Subcutaneous abdominal adipose tissue (tissue), 5 donors: ENCODE data around the gene ABCD2.
A peak's percentile ranks its signal among the peaks of the same experiment; 100 is the strongest.
"Not testable (repeated sequence)": the region's sequence is repeated elsewhere in the genome, so short reads cannot be mapped to it uniquely, and the experiment has no call there.

Source experiments
- H3K27ac ChIP-seq: one replicate; pipeline ENCODE4 v1.7.0; 2013; ENCODE audit warnings: low read depth, mild to moderate bottlenecking, inconsistent platforms, low read length, moderate library complexity
- H3K27me3 ChIP-seq, 5 donors: one replicate each; pipeline ENCODE4 v1.7.0; 2013; ENCODE audit warnings: low read length in 5 of 5, inconsistent platforms in 1 of 5; ENCODE audit not compliant: control insufficient read depth in 5 of 5, insufficient read depth in 4 of 5
- H3K36me3 ChIP-seq, 5 donors: one replicate each; pipeline ENCODE4 v1.7.0; 2013; ENCODE audit warnings: low read length in 5 of 5; ENCODE audit not compliant: control insufficient read depth in 5 of 5, insufficient read depth in 5 of 5
- H3K4me1 ChIP-seq, 5 donors: one replicate each; pipeline ENCODE4 v1.7.0; 2013; ENCODE audit warnings: low read length in 5 of 5, mild to moderate bottlenecking in 3 of 5, moderate library complexity in 1 of 5; ENCODE audit not compliant: control insufficient read depth in 5 of 5, insufficient read depth in 5 of 5
- H3K4me3 ChIP-seq, 5 donors: one replicate each; pipeline ENCODE4 v1.7.0; 2013; ENCODE audit warnings: low read length in 5 of 5, low read depth in 1 of 5
- H3K9ac ChIP-seq, 5 donors: one replicate each; pipeline ENCODE4 v1.7.0; 2013; ENCODE audit warnings: low read length in 5 of 5, mild to moderate bottlenecking in 4 of 5, moderate library complexity in 3 of 5
- H3K9me3 ChIP-seq, 5 donors: one replicate each; pipeline ENCODE4 v1.7.0; 2013; ENCODE audit warnings: low read length in 5 of 5; ENCODE audit not compliant: control insufficient read depth in 5 of 5
- donor health status: healthy.
- donor health status: healthy.
- donor health status: healthy.
- donor health status: healthy.
- donor health status: healthy.

ABCD2 gene

GRCh38 chr12:39616251-39616650 is 3.4 kb downstream of the ABCD2 start:
- Histone ChIP-seq H3K9ac (peak overlapping the region; percentile 13 to 88 (median 49)), H3K36me3 (no peaks in the 10 kb centered on the region), H3K9me3 (no peaks in the 10 kb centered on the region), H3K4me3 (peak overlapping the region; percentile 67 to 89 (median 77)), H3K27ac (peak overlapping the region; percentile 91), H3K4me1 (peaks cover 0 to 32% (median 23%) of the 10 kb centered on the region in 5 donors), H3K27me3 (no peaks in the 10 kb centered on the region)

- Histone ChIP-seq H3K4me1 (peaks cover 0 to 31% (median 11%) of the 10 kb centered on the region in 5 donors), H3K27me3 (no peaks in the 10 kb centered on the region), H3K9me3 (no peaks in the 10 kb centered on the region), H3K36me3 (peaks cover 0 to 2% (median 0%) of the 10 kb centered on the region in 5 donors), H3K4me3 (peak overlapping the region in 4 of 5 donors; percentile 34 to 67 (median 46)), H3K9ac (peak overlapping the region in 2 of 5 donors; percentile 69 to 88), H3K27ac (peak overlapping the region; percentile 91)
These were observed 6.1 kb downstream of the ABCD2 start for GRCh38 chr12:39613525-39613924.

- H3K27me3 ChIP-seq = no peaks in the 10 kb centered on the region
- H3K27ac ChIP-seq = peak overlapping the region; percentile 91
- peaks cover 0 to 2% (median 0%) of the 10 kb centered on the region in 5 donors for H3K36me3 ChIP-seq
These were observed 7.4 kb downstream of the ABCD2 start for GRCh38 chr12:39612250-39612649.

GRCh38 chr12:39611818-39612217 is 7.8 kb downstream of the ABCD2 start:
- Histone ChIP-seq H3K27me3 (no peaks in the 10 kb centered on the region), H3K27ac (peak overlapping the region; percentile 91), H3K4me1 (peaks cover 0 to 31% (median 9%) of the 10 kb centered on the region in 5 donors), H3K4me3 (no peak overlapping the region), H3K9me3 (no peaks in the 10 kb centered on the region), H3K9ac (peak overlapping the region in 1 of 5 donors; percentile 36), H3K36me3 (peaks cover 0 to 5% (median 1%) of the 10 kb centered on the region in 5 donors)

More at GRCh38 chr12:39612250-39612649, 7.4 kb downstream of the ABCD2 start:
- Histone ChIP-seq H3K4me3 (peak overlapping the region in 1 of 5 donors; percentile 55), H3K9me3 (no peaks in the 10 kb centered on the region), H3K4me1 (peaks cover 0 to 31% (median 9%) of the 10 kb centered on the region in 5 donors), H3K9ac (peak overlapping the region in 1 of 5 donors; percentile 36)

GRCh38 chr12:39610436-39611025 is 9.1 kb downstream of the ABCD2 start:
- Histone ChIP-seq H3K4me1 (peaks cover 0 to 31% (median 9%) of the 10 kb centered on the region in 5 donors), H3K9ac (peak overlapping the region in 1 of 5 donors; percentile 53), H3K27ac (peak overlapping the region; percentile 91), H3K9me3 (no peaks in the 10 kb centered on the region), H3K4me3 (no peak overlapping the region), H3K27me3 (no peaks in the 10 kb centered on the region), H3K36me3 (peaks cover 0 to 7% (median 3%) of the 10 kb centered on the region in 5 donors)

GRCh38 chr12:39606712-39607423 is 12.7 kb downstream of the ABCD2 start:
- H3K36me3 ChIP-seq = peaks cover 0 to 23% (median 5%) of the 10 kb centered on the region in 5 donors
- no peaks in the 10 kb centered on the region for H3K9me3 ChIP-seq
- H3K9ac ChIP-seq = no peak overlapping the region
- H3K27ac ChIP-seq = no peak overlapping the region
- H3K27me3 ChIP-seq = no peaks in the 10 kb centered on the region
- H3K4me1 ChIP-seq = peaks cover 0 to 30% (median 9%) of the 10 kb centered on the region in 5 donors
- no peak overlapping the region for H3K4me3 ChIP-seq

GRCh38 chr12:39605996-39606395 is 13.6 kb downstream of the ABCD2 start:
- Histone ChIP-seq H3K4me3 (no peak overlapping the region), H3K9me3 (no peaks in the 10 kb centered on the region), H3K27ac (peak overlapping the region; percentile 38), H3K4me1 (peaks cover 0 to 28% (median 9%) of the 10 kb centered on the region in 5 donors), H3K36me3 (peaks cover 0 to 23% (median 5%) of the 10 kb centered on the region in 5 donors), H3K27me3 (no peaks in the 10 kb centered on the region), H3K9ac (no peak overlapping the region)

- H3K4me1 ChIP-seq = peaks cover 0 to 23% (median 9%) of the 10 kb centered on the region in 5 donors
- peaks cover 0 to 23% (median 5%) of the 10 kb centered on the region in 5 donors for H3K36me3 ChIP-seq
- H3K27me3 ChIP-seq = no peaks in the 10 kb centered on the region
- H3K9ac ChIP-seq = peak overlapping the region in 1 of 5 donors; percentile 56
- no peak overlapping the region for H3K4me3 ChIP-seq
- no peaks in the 10 kb centered on the region for H3K9me3 ChIP-seq
- H3K27ac ChIP-seq = peak overlapping the region; percentile 38
These were observed 14.1 kb downstream of the ABCD2 start for GRCh38 chr12:39605501-39605900.

GRCh38 chr12:39603065-39603464 is 16.5 kb downstream of the ABCD2 start:
- peak overlapping the region in 1 of 5 donors; percentile 40 for H3K9ac ChIP-seq
- no peak overlapping the region for H3K27ac ChIP-seq
- no peaks in the 10 kb centered on the region for H3K9me3 ChIP-seq
- H3K4me1 ChIP-seq = peaks cover 0 to 31% (median 6%) of the 10 kb centered on the region in 5 donors
- H3K27me3 ChIP-seq = no peaks in the 10 kb centered on the region
- no peak overlapping the region for H3K4me3 ChIP-seq
- peaks cover 0 to 23% (median 5%) of the 10 kb centered on the region in 5 donors for H3K36me3 ChIP-seq

- not testable (repeated sequence) for H3K4me3 ChIP-seq, H3K27me3 ChIP-seq, H3K9me3 ChIP-seq, H3K9ac ChIP-seq
- peak overlapping the region; percentile 28 for H3K27ac ChIP-seq
- H3K4me1 ChIP-seq = peaks cover 0 to 40% (median 6%) of the 10 kb centered on the region in 5 donors
- H3K36me3 ChIP-seq = peaks cover 0 to 27% (median 5%) of the 10 kb centered on the region in 5 donors
These were observed 17.7 kb downstream of the ABCD2 start for GRCh38 chr12:39601951-39602350.
